Body of pancreas (tissue), 4 donors: ENCODE data around the gene MAP4K3. TPM values are rescaled to one million over a fixed set of nuclear protein-coding genes. Genes with fewer than 3 reads are reported as not detected.

Experiments
- ATAC-seq: fragments of 150-250 bp; one replicate; pipeline ENCODE4 v1.9.1; 2016
- DNase-seq, 4 donors: peaks; one replicate each; pipeline ENCODE4 v3.0.0-alpha.2; 2019
- H3K27ac ChIP-seq, 4 donors: fragments of 200-600 bp; sonication (generic); 1 replicate in 3 of 4; 2 replicates in 1 of 4; pipeline versions ENCODE4 v1.5.1 to v1.6.1; 2016 to 2019; ENCODE audit warnings: mild to moderate bottlenecking in 1 of 4, mixed read lengths in 1 of 4, moderate library complexity in 1 of 4
- H3K27me3 ChIP-seq, 2 donors: fragments of 200-600 bp; sonication (generic); one replicate each; pipeline ENCODE4 v1.6.0; 2016; ENCODE audit warnings: mild to moderate bottlenecking in 1 of 2
- H3K36me3 ChIP-seq, 2 donors: fragments of 200-600 bp; sonication (generic); replicated peaks in 1 of 2; 2 replicates each; pipeline ENCODE4 v1.5.1; 2016; ENCODE audit warnings: low read depth in 2 of 2; ENCODE audit not compliant: insufficient read depth in 1 of 2
- H3K4me1 ChIP-seq: fragments of 200-600 bp; sonication (generic); one replicate; pipeline ENCODE4 v1.6.0; 2016
- H3K4me3 ChIP-seq, 2 donors: fragments of 200-600 bp; sonication (generic); 1 replicate in 1 of 2; 2 replicates in 1 of 2; pipeline ENCODE4 v1.5.1; 2016 to 2019
- H3K9me3 ChIP-seq, 3 donors: fragments of 200-600 bp; sonication (generic); 1 replicate in 2 of 3; 2 replicates in 1 of 3; pipeline ENCODE4 v1.5.1; 2016
- CTCF ChIP-seq, 7 experiments: fragments of 450-650 bp in 4 of 7; fragments of 200-600 bp in 3 of 7; sonication (generic) in 3 of 7; IDR thresholded peaks; one replicate each; pipeline ENCODE4 v1.5.1; 2016 to 2019; ENCODE audit warnings: antibody characterized with exemption in 7 of 7
- POLR2A ChIP-seq, 3 donors: fragments of 450-650 bp; IDR thresholded peaks; one replicate each; pipeline ENCODE4 v1.6.1; 2016; ENCODE audit warnings: antibody characterized with exemption in 3 of 3, mild to moderate bottlenecking in 2 of 3
- WGBS, 2 donors: methylation state at CpG; one replicate each; pipeline ENCODE4 v1.1.5; 2017; 5-methylcytosine and 5-hydroxymethylcytosine counted together
- intact Hi-C: fragments of 100-400 bp; cut with DNase I; formaldehyde crosslinking; loops from one replicate; pipeline ENCODE4 v1.15.1; 2023
- small RNA-seq: library from RNA; depleted of rRNA; stranded (forward); fragments of <200 nt; gene quantifications from one replicate; pipeline ENCODE3, GENCODE V24; 2016
- total RNA-seq, 2 donors: library from RNA; depleted of rRNA; stranded (reverse); fragments of >200 nt; gene quantifications; one replicate each; pipeline ENCODE4 v1.1.0, GENCODE V29; 2016

Gene MAP4K3
- total RNA-seq, 2 donors from 2014 or later: 50.6 to 54.4 TPM

- no peak for TF ChIP-seq CTCF (IDR thresholded peaks at IDR 0.05)
- TF ChIP-seq POLR2A (IDR thresholded peaks at IDR 0.05): no peak
- 89 to 90% methylated on average over 1 of the region's 1 CpG for WGBS, 2 donors
- DNase-seq (no peak), ATAC-seq (no peak)
- Histone ChIP-seq H3K9me3 (no peaks in the 10 kb centered on the region), H3K36me3 (no peaks in the 10 kb centered on the region), H3K27ac (no peak overlapping the region), H3K4me1 (no peaks in the 10 kb centered on the region), H3K27me3 (no peaks in the 10 kb centered on the region), H3K4me3 (no peak overlapping the region)
- intact Hi-C loops: no loop called here
These were observed 224.1 kb downstream of the MAP4K3 start for GRCh38 chr2:39213015-39213414.

- TF ChIP-seq POLR2A (IDR thresholded peaks at IDR 0.05) (no peak), CTCF (IDR thresholded peaks at IDR 0.05) (no peak)
- H3K36me3 ChIP-seq: no peaks in the 10 kb centered on the region
- no peaks in the 10 kb centered on the region for H3K9me3 ChIP-seq
- DNase-seq (no peak), ATAC-seq (no peak)
- 69 to 70% methylated on average over 1 of the region's 1 CpG for WGBS, 2 donors
- intact Hi-C loops: no loop called here
- no peaks in the 10 kb centered on the region for H3K27me3 ChIP-seq
- no peaks in the 10 kb centered on the region for H3K4me1 ChIP-seq
- H3K4me3 ChIP-seq: no peak overlapping the region
- H3K27ac ChIP-seq: no peak overlapping the region
These were observed 226.2 kb downstream of the MAP4K3 start for GRCh38 chr2:39210846-39211245.

GRCh38 chr2:39203382-39203781 is 233.7 kb downstream of the MAP4K3 start:
- Histone ChIP-seq H3K27ac (no peak overlapping the region), H3K9me3 (no peaks in the 10 kb centered on the region), H3K4me1 (no peaks in the 10 kb centered on the region), H3K4me3 (no peak overlapping the region), H3K36me3 (no peaks in the 10 kb centered on the region), H3K27me3 (no peaks in the 10 kb centered on the region)
- no peak for ATAC-seq
- intact Hi-C loops: no loop called here
- WGBS, 2 donors: 82 to 94% methylated on average over 5 to 6 of the region's 6 CpGs
- DNase-seq: no peak
- no peak for TF ChIP-seq CTCF (IDR thresholded peaks at IDR 0.05)
- TF ChIP-seq POLR2A (IDR thresholded peaks at IDR 0.05): no peak

- DNase-seq: no peak
- Histone ChIP-seq H3K36me3 (no peaks in the 10 kb centered on the region), H3K4me1 (no peaks in the 10 kb centered on the region), H3K27ac (no peak overlapping the region), H3K27me3 (no peaks in the 10 kb centered on the region), H3K4me3 (no peak overlapping the region), H3K9me3 (no peaks in the 10 kb centered on the region)
- no peak for TF ChIP-seq POLR2A (IDR thresholded peaks at IDR 0.05)
- TF ChIP-seq CTCF (IDR thresholded peaks at IDR 0.05): no peak
- WGBS, 2 donors: 59 to 68% methylated on average over 1 of the region's 1 CpG
- intact Hi-C loops: no loop called here
- no peak for ATAC-seq
These were observed 234.3 kb downstream of the MAP4K3 start for GRCh38 chr2:39202639-39203369.

Small RNAs within 50 kb of the gene (small RNA-seq; reads per million reads assigned to genes)
- not detected for gene RF00272

Other genes with a start within 250 kb of the MAP4K3 start
- gene CDKL4, start 193.3 kb downstream of the MAP4K3 start, total RNA-seq: under 1 TPM; 0.52 to 0.99 TPM
- gene TMEM178A, start 228.6 kb upstream of the MAP4K3 start, total RNA-seq: 1 to 10 TPM; 4.9 to 7.8 TPM